Neuronal stem cell (in vitro differentiated cells): ENCODE data around the gene THAP8.

Experiments
- DNase-seq: peaks from one replicate; pipeline ENCODE4 v3.0.0-alpha.2; 2013; ENCODE audit warnings: low spot score
- H2AFZ ChIP-seq: one replicate; pipeline ENCODE4 v1.6.1; 2013; ENCODE audit warnings: mild to moderate bottlenecking, low read length, inconsistent platforms
- H2AK5ac ChIP-seq: 2 replicates; pipeline ENCODE4 v1.6.1; 2013; ENCODE audit warnings: low read depth, mild to moderate bottlenecking, inconsistent platforms, low read length, moderate library complexity, mixed read lengths
- H2BK120ac ChIP-seq: 2 replicates; pipeline ENCODE4 v1.6.1; 2013; ENCODE audit warnings: low read depth, mild to moderate bottlenecking, inconsistent platforms, low read length, moderate library complexity, mixed read lengths
- H2BK12ac ChIP-seq: one replicate; pipeline ENCODE4 v1.6.1; 2013; ENCODE audit warnings: low read length, inconsistent platforms
- H2BK15ac ChIP-seq: 2 replicates; pipeline ENCODE4 v1.6.1; 2013; ENCODE audit warnings: mild to moderate bottlenecking, low read length, inconsistent platforms, mixed read lengths
- H2BK5ac ChIP-seq: one replicate; pipeline ENCODE4 v1.6.1; 2013; ENCODE audit warnings: inconsistent platforms, mild to moderate bottlenecking, low read length, moderate library complexity
- H3K14ac ChIP-seq: one replicate; pipeline ENCODE4 v1.6.1; 2013; ENCODE audit warnings: low read length, inconsistent platforms
- H3K18ac ChIP-seq: 2 replicates; pipeline ENCODE4 v1.6.1; 2013; ENCODE audit warnings: low read length, inconsistent platforms
- H3K23ac ChIP-seq: 2 replicates; pipeline ENCODE4 v1.6.1; 2013; ENCODE audit warnings: low read depth, mild to moderate bottlenecking, mixed read lengths, low read length, inconsistent platforms; ENCODE audit not compliant: poor library complexity
- H3K27ac ChIP-seq: replicated peaks from 3 replicates; pipeline ENCODE4 v1.5.1; 2013; ENCODE audit warnings: low read length, inconsistent platforms
- H3K27me3 ChIP-seq, 3 experiments: 2 replicates each; pipeline ENCODE4 v1.6.1; 2013; ENCODE audit warnings: low read length in 3 of 3, mild to moderate bottlenecking in 2 of 3, inconsistent platforms in 1 of 3, low read depth in 1 of 3, mixed read lengths in 1 of 3, moderate library complexity in 1 of 3; ENCODE audit not compliant: control insufficient read depth in 3 of 3, insufficient read depth in 3 of 3
- H3K36me3 ChIP-seq, 2 donors: replicated peaks in 1 of 2; 2 replicates each; pipeline ENCODE4 v1.6.1; 2013; ENCODE audit warnings: low read length in 2 of 2; ENCODE audit not compliant: control insufficient read depth in 2 of 2, insufficient read depth in 2 of 2
- H3K4ac ChIP-seq: 2 replicates; pipeline ENCODE4 v1.6.1; 2013; ENCODE audit warnings: inconsistent platforms, mild to moderate bottlenecking, low read length, moderate library complexity
- H3K4me1 ChIP-seq, 2 donors: 1 replicate in 1 of 2; 2 replicates in 1 of 2; pipeline ENCODE4 v1.6.1; 2013; ENCODE audit warnings: low read length in 2 of 2, low read depth in 1 of 2; ENCODE audit not compliant: control insufficient read depth in 2 of 2, insufficient read depth in 1 of 2
- H3K4me2 ChIP-seq: one replicate; pipeline ENCODE4 v1.6.1; 2013; ENCODE audit warnings: mild to moderate bottlenecking, low read length, inconsistent platforms; ENCODE audit not compliant: insufficient read depth, poor library complexity, severe bottlenecking
- H3K4me3 ChIP-seq, 2 donors: 2 replicates each; pipeline ENCODE4 v1.5.1; 2013; ENCODE audit warnings: low read length in 2 of 2, mild to moderate bottlenecking in 2 of 2, inconsistent platforms in 1 of 2, moderate library complexity in 1 of 2
- H3K79me1 ChIP-seq: one replicate; pipeline ENCODE4 v1.6.1; 2013; ENCODE audit warnings: low read depth, mild to moderate bottlenecking, inconsistent platforms, low read length, moderate library complexity
- H3K9ac ChIP-seq: one replicate; pipeline ENCODE4 v1.6.1; 2013; ENCODE audit warnings: mild to moderate bottlenecking, low read depth, low read length, inconsistent platforms; ENCODE audit not compliant: poor library complexity
- H3K9me3 ChIP-seq, 2 donors: replicated peaks in 1 of 2; 2 replicates each; pipeline versions ENCODE3 to v1.6.1; 2013; ENCODE audit warnings: low read length in 2 of 2, mild to moderate bottlenecking in 2 of 2, inconsistent platforms in 1 of 2, low read depth in 1 of 2, mixed read lengths in 1 of 2, moderate library complexity in 1 of 2; ENCODE audit not compliant: control insufficient read depth in 2 of 2, insufficient read depth in 1 of 2
- H4K8ac ChIP-seq: one replicate; pipeline ENCODE4 v1.6.1; 2013; ENCODE audit warnings: low read depth, mild to moderate bottlenecking, inconsistent platforms, low read length, moderate library complexity
- H4K91ac ChIP-seq: one replicate; pipeline ENCODE4 v1.6.1; 2013; ENCODE audit warnings: low read length, low read depth, mild to moderate bottlenecking, inconsistent platforms; ENCODE audit not compliant: poor library complexity
- WGBS, 2 donors: extraction: QIAGEN DNeasy Blood & Tissue Kit; methylation state at CpG; one replicate each; pipeline ENCODE4 v1.1.7; 2013; ENCODE audit warnings: missing lambda C conversion rate in 2 of 2, mixed read lengths in 1 of 2; ENCODE audit not compliant: insufficient read length in 2 of 2, insufficient replicate concordance in 1 of 2; ENCODE audit errors: extremely low coverage in 2 of 2; 5-methylcytosine and 5-hydroxymethylcytosine counted together

Gene THAP8

DNA sequence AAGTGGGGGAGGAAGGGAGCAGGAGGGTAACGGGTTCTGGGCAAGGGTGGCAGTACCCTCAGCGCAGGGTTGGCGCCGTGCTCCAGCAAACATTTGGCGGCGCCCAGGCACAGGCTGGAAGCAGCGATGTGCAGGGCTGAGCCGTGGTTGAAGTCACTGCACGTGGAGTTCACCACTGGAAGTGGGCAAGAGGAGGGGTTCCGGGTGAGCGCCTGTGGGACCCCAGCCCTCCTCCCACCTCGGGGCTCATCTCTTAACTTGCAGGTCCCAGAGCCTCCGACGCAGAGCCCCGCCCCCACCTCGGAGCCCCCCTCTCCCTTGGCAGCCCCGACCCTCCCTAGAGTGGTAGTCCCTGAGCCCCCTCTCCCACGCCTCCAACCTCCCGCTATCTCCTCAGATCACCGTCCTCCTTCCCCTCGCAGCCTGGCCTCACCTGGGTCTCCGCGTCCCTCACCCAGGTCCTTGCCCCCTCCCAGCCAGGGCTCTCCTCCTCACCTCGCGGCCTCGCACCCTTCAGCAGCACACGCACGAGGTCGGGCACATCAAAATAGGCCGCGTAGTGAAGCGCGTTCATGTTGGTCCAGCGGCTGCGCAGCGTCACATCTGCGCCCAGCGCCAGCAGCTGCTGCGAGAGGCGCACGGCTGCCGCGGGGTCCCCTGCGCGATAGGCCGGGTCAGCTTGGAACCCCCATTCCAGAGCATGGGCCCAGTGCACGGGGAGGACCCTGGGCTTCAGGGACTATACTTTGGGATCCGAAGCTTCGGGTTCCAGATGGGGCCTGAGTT, 27.8 kb downstream of the THAP8 start:
- Histone ChIP-seq H4K91ac (no peak overlapping the region), H3K4me3 (no peak overlapping the region), H4K8ac (no peak overlapping the region), H3K9me3 (peaks cover 0 to 2% of the 10 kb centered on the region in 2 donors), H3K4ac (no peak overlapping the region), H3K4me2 (no peak overlapping the region), H2BK5ac (no peak overlapping the region), H2BK12ac (no peak overlapping the region), H2BK120ac (no peak overlapping the region), H3K9ac (peak overlapping the region; percentile 77), H2BK15ac (no peak overlapping the region), H3K27me3 (no peaks in the 10 kb centered on the region), H3K4me1 (peaks cover 0 to under 1% of the 10 kb centered on the region in 2 donors), H3K27ac (no peak overlapping the region), H3K18ac (no peak overlapping the region), H2AFZ (no peak overlapping the region), H3K36me3 (peaks cover 47 to 60% of the 10 kb centered on the region in 2 donors), H2AK5ac (no peak overlapping the region), H3K79me1 (peaks cover 3% of the 10 kb centered on the region), H3K23ac (peak overlapping the region; percentile 80), H3K14ac (no peak overlapping the region)
- no peak for DNase-seq
- WGBS, 2 donors: no CpG with 5 or more reads among the region's 49 CpGs

DNA sequence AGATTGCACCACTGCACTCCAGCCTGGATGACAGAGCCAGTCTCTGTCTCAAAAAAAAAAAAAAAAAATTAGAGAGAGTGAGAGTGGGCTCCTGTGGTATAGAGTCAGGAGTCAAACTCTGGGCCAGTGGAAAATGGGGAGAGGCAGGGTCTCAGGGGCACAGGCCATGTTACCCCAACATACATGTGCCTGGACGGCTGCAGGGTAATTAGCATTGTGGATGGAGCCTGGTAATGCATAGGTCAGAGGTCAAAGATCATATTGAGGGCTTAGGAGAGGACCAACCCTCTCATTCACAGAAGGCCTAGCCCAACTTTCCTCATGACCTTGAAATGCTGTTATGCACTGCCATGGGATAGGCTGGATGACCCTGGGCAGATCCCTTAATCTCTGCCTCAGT, 28.5 kb downstream of the THAP8 start:
- no peak overlapping the region for H3K14ac ChIP-seq
- no peak overlapping the region for H4K8ac ChIP-seq
- no peak overlapping the region for H2BK5ac ChIP-seq
- H3K27ac ChIP-seq: no peak overlapping the region
- no peak overlapping the region for H2BK15ac ChIP-seq
- no peak overlapping the region for H3K4me3 ChIP-seq
- no peak overlapping the region for H2BK12ac ChIP-seq
- no peaks in the 10 kb centered on the region for H3K4me1 ChIP-seq
- H3K4me2 ChIP-seq: no peak overlapping the region
- DNase-seq: no peak
- H2AFZ ChIP-seq: no peak overlapping the region
- peaks cover 50 to 66% of the 10 kb centered on the region in 2 donors for H3K36me3 ChIP-seq
- H2BK120ac ChIP-seq: no peak overlapping the region
- no peaks in the 10 kb centered on the region for H3K27me3 ChIP-seq
- no peak overlapping the region for H3K18ac ChIP-seq
- peaks cover 2% of the 10 kb centered on the region for H3K79me1 ChIP-seq
- peaks cover 0 to 2% of the 10 kb centered on the region in 2 donors for H3K9me3 ChIP-seq
- no peak overlapping the region for H3K4ac ChIP-seq
- no CpG with 5 or more reads among the region's 1 CpG for WGBS, 2 donors
- no peak overlapping the region for H3K9ac ChIP-seq
- no peak overlapping the region for H3K23ac ChIP-seq
- no peak overlapping the region for H2AK5ac ChIP-seq
- H4K91ac ChIP-seq: no peak overlapping the region

DNA sequence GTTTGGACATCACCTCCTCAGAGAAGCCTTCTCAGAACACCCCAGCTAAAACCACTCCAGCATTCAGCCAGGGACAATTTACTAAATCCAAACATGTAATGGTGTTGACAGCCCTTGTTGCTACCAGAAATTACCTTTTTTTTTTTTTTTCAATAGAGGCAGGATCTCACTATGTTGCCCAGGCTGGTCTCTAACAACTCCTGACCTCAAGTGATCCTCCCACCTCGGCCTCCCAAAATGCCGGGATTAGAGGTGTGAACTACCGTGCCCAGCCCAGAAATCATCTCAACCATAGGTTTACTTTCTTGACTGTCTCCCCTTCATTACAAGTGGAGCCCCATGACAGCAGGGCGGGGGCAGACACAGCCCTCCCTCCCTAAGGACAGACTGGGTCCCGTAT, 30.7 kb downstream of the THAP8 start:
- Histone ChIP-seq H3K27ac (no peak overlapping the region), H2BK5ac (no peak overlapping the region), H4K91ac (no peak overlapping the region), H3K36me3 (peaks cover 50 to 73% of the 10 kb centered on the region in 2 donors), H2BK15ac (no peak overlapping the region), H3K14ac (no peak overlapping the region), H3K4me2 (no peak overlapping the region), H3K9me3 (peaks cover 0 to 2% of the 10 kb centered on the region in 2 donors), H3K9ac (no peak overlapping the region), H2BK12ac (no peak overlapping the region), H4K8ac (no peak overlapping the region), H2AFZ (no peak overlapping the region), H3K4me3 (no peak overlapping the region), H3K4ac (no peak overlapping the region), H2AK5ac (no peak overlapping the region), H3K18ac (no peak overlapping the region), H3K27me3 (no peaks in the 10 kb centered on the region), H3K4me1 (no peaks in the 10 kb centered on the region), H3K23ac (no peak overlapping the region), H3K79me1 (no peaks in the 10 kb centered on the region), H2BK120ac (no peak overlapping the region)
- DNase-seq: no peak
- WGBS, 2 donors: no CpG with 5 or more reads among the region's 5 CpGs

DNA sequence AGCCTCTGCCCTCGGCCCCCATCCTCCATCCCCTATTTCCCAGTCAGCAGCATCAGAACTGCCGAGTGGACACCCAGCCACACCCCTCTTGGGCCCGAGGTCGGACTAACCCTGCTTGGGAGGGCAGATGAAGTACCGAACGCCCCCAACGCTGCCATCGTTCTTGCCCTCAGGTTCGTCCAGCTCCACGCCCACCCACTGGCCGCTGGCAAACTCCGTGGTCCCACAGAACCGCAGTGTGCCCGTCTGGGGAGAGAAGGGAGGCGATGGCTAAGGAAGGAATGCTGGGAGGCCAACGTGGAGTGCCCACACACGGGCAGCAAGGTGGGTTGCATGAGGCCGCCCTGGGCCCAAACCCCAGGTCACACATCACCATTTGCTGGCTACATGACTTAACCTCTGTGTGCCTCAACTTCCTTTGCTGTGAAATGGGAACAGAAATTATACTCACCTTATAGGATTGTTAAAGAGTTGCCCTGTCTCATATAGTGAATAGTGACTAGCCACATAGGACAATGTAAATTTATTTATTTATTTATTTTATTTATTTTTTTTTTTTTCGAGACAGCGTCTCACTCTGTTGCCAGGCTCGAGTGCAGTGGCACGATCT, 34.9 kb downstream of the THAP8 start:
- Histone ChIP-seq H3K4ac (no peak overlapping the region), H2BK15ac (no peak overlapping the region), H2BK120ac (no peak overlapping the region), H3K4me2 (no peak overlapping the region), H2AFZ (no peak overlapping the region), H3K79me1 (no peaks in the 10 kb centered on the region), H2BK5ac (no peak overlapping the region), H3K23ac (no peak overlapping the region), H3K18ac (no peak overlapping the region), H2BK12ac (no peak overlapping the region), H3K9ac (no peak overlapping the region), H3K4me3 (no peak overlapping the region), H4K8ac (peak overlapping the region; percentile 78), H2AK5ac (no peak overlapping the region), H3K27me3 (no peaks in the 10 kb centered on the region), H3K27ac (no peak overlapping the region), H3K14ac (no peak overlapping the region), H3K9me3 (no peaks in the 10 kb centered on the region), H4K91ac (no peak overlapping the region), H3K36me3 (peaks cover 45 to 66% of the 10 kb centered on the region in 2 donors), H3K4me1 (peaks cover 2 to 3% of the 10 kb centered on the region in 2 donors)
- no peak for DNase-seq
- no CpG with 5 or more reads among the region's 22 CpGs for WGBS, 2 donors
